ENCODE results near the gene SHISA9.
"Not testable (repeated sequence)": the region's sequence is repeated elsewhere in the genome, so short reads cannot be mapped to it uniquely, and the experiment has no call there.

Gene SHISA9

DNA sequence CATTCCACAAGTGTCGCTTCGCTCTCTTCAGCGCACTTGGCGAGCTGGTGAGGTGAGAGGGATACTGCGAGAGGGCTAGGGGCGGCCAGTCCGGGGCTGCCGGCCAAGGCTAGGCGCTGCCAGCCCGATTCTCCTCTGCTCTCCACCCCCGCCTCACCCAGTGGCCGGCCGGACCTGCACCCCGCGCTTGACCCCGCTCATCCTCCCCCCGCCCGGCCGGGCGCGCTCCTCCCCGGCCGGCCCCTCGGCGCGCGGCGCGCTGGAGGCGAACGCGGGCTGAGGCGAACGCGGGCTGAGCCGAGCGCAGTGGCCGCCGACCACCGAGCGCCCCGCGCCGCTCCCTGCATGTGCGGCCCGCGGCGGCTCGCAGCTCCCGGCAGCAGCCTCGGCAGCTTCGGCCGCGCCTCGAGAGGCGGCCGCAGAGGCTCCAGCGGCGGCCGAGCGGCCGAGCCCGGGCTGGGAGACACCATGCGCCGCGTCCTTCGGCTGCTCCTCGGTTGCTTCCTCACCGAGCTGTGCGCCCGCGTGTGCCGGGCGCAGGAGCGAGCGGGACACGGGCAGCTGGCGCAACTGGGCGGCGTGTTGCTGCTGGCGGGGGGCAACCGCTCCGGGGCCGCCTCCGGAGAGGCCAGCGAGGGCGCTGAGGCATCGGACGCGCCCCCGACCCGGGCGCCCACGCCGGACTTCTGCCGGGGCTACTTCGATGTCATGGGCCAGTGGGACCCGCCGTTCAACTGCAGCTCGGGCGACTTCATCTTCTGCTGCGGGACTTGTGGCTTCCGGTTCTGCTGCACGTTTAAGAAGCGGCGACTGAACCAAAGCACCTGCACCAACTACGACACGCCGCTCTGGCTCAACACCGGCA, at the start of gene SHISA9:
Gene SHISA9, plus strand, starts transcription at position 2 of the 865 bp plus-strand sequence.
- no peak for DNase-seq

DNA sequence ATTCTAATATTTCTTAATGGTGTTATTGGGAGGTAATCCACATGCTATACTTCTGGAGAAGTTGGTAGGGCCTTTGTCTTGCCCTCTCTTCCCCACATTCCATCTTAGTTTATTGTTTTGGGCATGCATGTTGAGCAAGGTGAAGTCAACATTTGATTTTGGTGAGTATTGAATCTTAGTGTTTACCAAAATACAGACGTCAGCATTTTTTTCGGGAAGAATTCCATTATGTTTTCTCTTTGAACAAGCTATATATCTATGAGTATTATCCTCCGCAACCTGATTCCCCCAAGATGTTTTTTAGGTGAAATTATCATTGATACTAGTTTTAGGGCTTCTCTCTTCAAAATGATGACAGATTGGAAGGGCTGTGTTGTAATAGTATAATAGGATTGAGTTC, 47.4 kb upstream of the SHISA9 start:
- DNase-seq, result no peak

DNA sequence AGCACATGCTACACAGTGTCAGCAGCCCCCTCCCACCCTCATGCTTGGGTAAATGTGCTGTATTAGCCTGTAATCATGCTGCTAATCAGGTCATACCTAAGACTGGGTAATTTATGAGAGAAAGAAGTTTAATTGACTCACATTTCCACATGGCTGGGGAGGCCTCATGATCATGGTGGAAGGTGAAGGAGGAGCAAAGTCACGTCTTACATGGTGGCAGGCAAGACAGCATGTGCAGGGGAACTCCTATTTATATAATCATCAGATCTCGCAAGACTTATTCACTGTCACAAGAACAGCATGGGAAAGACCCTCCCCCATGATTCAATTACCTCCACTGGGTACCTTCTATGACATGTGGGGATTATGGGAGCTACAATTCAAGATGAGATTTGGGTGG, 44.0 kb upstream of the SHISA9 start:
- not testable (repeated sequence) for DNase-seq

DNA sequence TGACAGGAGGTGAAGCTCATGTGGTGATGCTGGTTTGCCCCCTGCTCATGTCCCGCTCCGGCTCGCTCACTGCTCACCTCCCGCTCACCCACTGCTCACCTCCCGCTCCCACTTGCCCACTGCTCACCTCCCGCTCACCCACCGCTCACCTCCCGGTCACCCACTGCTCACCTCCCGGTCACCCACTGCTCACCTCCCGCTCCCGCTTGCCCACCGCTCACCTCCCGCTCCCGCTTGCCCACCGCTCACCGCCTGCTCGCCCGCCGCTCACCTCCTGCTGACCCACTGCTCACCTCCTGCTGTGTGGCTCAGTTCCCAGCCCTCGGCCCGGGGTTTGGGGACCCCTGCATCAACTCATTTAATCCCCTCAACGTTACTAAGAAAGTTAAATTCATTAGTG, 39.1 kb upstream of the SHISA9 start:
- DNase-seq, result no peak

DNA sequence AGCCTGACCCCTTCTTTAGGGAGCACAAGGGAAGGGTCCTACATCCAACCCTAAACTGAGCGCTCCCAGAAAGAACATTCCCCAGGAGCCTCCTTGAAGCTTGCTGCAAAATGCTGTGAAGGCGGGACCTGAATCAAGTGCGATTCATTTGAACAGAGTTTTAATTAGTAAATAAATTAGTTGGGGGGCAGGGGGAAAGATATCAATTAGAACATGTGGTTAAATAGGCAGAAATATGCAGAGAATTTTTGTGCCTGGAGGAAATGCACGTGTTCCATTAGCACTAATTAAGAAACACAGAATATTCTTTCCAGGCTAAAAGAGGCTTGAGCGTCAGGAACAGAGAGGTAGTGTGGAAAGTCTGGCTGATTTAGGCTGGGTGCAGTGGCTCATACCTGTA, 38.5 kb upstream of the SHISA9 start:
- DNase-seq, result no peak

DNA sequence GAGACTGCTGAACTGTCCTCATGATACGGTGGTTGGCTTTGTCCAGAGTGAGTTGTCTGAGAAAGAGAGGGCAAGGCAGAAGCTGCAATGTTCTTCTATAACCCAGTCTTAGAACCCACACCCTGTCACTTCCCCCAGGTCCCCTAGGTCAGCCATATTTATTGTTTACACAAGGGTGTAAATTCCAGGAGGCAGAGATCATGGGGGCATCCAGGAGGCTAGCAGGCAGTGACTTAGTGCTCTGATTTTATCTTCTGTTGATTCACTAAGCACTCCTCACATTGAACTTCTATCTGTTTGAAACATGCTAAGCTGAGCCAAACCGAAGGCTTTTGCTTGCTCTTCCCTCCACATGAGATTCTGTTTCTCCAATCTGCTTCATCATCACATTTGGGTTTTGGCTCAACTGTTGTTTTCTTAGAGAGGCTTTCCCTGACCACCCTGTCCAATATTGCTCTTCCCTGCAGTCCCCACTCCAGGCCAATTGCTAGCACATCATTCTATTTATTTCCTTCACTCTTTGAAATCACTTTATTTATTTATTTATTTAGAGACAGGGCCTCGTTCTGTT, 34.3 kb upstream of the SHISA9 start:
- no peak for DNase-seq

DNA sequence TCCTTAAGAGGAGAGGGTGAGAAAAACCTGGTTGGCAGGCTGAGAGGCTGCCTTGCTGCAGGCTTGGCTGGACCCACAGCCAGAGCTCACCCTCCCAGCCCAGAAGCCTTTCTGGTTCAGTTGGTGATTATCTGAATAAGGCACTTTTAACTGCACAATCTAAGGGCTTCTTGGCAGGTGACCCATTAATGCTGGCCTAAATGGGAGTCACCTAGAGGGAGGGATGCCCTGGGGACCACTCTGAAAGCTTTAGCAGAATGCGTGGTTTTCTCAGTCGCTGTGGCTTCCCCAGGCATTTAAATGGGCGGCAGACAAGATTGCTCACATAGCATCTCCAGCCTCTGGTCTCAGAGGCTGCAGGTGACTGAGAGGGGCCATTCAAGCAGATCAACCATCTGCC, 33.2 kb upstream of the SHISA9 start:
- peak; percentile 36 for DNase-seq

DNA sequence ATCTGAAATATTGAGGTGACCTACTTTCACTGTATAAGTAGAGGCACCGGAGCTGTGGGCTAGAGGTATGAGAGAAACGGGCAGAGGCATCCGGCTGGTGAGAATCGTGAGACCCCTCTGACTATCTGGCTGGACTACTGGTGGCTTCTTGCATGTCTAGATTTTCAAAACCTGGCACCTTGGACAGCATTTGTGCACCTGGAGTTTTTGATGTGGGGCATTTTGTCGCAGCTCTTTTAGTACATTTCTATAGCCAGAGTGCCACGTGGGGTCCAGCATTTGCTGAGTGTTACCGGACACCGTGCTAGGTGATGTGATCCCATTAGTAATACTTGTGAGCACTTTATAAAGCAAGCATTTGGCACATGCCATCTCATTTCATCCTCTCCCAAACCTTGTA, 32.6 kb upstream of the SHISA9 start:
- no peak for DNase-seq

DNA sequence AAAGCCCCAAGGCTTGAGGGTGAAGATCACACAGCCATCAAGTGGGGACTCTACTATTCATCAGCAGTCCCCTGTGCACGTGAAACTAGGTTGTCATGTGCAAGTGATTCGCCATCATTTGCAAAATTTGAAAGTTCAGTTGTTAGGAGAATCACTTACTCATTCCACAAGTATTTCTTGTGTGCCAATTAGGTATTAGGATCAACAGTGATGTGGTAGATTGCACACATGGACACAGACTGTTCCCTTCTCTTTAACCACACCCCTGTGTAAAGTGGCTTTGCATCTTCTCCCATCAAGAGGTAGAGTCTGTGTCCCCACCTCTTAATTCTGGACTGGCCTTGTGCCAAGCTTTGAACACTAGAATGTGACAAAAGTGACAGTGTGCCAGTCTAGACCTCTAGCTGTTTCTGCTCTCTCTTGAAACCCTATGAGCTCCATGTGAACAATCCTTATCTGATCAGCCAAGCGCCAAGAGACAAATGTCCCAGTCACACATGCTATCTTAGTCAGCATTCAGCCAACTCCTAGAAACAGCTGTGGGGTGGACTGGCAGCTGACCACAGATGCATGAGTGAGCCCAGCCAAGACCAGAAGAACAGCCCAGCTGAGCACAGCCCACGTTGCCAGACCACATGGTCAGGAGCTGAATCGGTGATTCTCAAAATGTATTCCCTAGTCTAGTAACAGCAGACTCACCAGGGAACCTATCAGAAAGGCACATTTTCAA, 31.5 kb upstream of the SHISA9 start:
- DNase-seq, result no peak

DNA sequence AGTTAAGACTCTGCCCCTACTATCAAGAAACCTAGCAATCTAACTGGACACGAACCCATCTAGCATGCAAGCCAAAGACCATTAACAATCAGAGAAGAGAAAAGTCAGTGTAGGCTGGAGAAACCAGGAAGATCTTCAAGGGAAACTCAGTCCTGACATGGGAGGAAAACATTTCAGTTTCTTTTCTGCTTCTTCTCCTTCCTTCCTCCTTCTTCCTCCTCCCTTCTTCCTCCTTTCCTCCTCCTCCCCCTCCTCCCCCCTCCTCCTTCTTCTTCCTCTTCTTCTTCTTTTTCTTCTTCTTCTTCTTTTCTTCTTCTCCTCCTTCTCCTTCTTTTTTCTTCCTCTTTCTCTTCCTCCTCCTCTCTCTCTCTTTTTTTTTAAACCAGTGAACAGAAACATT, 29.6 kb upstream of the SHISA9 start:
- no peak for DNase-seq

DNA sequence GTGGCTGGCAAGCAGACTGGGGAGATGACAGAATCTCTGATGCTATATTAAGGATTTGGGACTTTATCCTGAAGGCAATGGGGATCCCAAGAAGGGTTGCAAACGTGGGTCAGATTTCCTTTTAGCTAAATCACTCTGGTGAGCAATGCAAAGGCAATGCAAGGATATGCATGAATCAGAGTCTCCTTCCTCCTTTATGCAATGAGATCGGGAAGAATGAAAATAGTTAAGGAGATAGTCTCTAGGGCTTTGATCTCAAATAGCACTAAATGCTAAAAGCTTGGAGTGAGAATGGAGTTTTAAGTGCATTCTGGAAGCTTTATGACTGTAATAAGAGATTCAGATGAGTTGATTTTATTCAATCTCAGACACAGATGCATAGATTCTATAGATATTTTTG, 27.2 kb upstream of the SHISA9 start:
- no peak for DNase-seq

DNA sequence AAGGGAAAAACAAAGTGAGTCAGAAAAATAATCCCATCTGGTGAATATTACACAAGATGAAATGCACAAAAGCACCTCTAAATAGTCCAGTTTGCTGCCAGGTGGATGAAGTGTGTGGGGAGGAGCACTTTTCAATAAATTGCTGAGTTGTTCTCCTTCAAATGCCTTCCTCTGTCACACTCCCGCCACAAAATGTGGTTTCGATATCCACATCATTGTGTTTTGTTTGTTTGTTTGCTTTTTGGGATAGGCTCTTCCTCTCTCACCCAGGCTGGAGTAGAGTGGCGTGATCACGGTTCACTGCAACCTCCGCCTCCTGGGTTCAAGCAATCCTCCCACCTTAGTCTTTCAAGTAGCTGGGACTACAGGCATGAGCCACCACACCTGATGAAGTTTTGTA, 24.6 kb upstream of the SHISA9 start:
- DNase-seq, result peak; percentile 41

DNA sequence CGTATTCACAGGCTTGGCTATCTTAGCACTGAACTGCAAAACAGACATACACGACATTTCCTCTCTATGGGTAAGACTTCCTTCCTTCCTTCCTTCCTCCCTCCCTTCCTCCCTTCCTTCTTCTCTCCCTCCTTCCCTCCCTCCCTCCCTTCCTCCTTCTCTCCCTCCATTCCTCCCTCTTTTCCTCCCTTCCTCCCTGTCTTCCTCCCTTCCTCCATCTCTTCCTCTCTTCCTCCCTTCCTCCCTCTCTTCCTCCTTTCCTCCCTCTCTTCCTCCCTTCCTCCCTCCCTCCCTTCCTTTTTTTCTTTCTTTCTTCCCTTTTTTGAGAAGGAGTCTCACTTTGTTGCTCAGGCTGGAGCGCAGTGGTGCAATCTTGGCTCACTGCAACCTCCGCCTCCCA, 22.4 kb upstream of the SHISA9 start:
- no peak for DNase-seq

DNA sequence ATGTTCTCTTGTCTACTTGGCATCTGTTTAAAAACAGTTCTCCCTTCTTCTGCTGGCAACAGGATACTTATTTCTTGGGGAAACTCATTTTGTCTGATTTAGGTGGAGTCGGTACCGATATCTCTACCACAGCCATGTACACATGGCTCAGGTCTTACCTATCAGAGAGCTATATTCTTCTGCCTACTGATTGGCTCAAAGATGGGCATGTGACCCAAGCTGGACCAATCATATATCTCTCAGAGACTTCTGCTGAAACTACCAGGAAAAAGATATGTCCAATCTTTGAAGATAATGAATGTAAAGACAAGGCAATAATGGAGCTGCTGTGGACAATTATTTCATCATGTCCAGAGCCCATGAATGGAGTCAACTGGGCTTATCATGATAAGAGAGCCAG, 21.6 kb upstream of the SHISA9 start:
- DNase-seq, result no peak

DNA sequence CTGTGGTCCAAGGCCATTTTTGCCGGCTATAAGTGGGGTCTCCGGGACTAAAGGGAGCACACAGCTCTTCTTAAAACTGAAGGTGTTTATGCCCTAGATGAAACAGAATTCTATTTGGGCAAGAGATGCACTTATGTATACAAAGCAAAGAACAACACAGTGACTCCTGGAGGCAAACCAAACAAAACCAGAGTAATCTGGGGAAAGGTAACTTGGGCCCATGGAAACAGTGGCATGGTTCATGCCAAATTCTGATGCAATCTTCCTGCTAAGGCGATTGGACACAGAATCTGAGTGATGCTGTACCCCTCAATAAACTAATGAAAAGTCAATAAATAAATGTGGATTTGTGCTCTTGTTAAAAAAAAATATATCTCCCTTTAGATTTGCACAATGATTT, 20.2 kb upstream of the SHISA9 start:
- no peak for DNase-seq

DNA sequence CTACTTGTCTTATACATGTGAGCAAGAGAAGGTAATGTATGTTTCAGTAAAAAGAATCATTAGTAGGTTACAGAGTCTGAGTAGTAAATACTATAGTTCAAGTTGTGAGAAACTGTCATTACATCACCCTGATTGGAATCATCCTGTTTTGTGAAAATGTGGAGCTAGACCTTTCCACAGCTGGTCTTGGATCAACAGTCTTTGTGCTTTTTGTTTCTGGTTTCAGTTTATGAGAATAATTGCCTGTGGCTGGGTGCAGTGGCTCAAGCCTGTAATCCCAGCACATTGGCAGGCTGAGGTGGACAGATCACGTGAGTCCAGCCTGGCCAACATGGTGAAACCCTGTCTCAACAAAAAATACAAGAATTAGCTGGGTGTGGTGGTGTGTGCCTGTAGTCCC, 19.7 kb upstream of the SHISA9 start:
- DNase-seq, result no peak

DNA sequence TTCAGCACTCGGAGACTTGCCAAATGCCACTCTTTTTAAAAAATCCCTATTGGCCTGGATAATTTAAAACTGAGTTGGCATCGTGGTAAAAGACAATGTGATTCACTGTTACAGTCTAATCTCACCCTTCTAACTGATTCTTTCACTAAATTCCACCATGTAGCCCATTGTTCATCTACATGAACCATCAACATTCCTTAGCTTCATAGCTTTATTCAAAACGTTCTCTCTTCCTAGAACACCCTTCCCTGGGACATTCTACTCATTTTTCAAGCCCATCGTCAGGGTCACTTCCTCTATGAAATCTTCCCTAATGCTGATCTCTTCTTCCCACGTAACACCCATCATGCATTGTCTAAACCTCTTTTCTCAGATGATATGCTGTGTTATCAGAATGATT, 15.7 kb upstream of the SHISA9 start:
- no peak for DNase-seq

DNA sequence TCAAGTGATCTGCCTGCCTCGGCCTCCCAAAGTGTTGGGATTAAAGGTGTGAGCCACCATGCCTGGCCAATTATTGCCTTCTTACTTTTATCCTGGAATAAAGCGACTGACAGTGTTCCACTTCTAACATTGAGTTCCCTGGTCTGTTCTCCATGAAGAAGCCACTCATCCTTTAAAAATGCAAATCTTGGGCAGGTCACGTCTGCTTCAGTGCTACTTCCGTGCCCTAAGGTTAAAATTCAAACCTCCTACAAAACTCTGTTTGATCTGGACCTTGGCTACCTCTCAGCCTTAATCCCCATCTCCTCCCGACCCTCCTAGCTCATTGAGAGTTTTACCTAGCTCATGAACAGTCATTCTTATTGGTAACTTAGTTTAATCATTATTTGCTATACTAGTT, 9.6 kb upstream of the SHISA9 start:
- no peak for DNase-seq

DNA sequence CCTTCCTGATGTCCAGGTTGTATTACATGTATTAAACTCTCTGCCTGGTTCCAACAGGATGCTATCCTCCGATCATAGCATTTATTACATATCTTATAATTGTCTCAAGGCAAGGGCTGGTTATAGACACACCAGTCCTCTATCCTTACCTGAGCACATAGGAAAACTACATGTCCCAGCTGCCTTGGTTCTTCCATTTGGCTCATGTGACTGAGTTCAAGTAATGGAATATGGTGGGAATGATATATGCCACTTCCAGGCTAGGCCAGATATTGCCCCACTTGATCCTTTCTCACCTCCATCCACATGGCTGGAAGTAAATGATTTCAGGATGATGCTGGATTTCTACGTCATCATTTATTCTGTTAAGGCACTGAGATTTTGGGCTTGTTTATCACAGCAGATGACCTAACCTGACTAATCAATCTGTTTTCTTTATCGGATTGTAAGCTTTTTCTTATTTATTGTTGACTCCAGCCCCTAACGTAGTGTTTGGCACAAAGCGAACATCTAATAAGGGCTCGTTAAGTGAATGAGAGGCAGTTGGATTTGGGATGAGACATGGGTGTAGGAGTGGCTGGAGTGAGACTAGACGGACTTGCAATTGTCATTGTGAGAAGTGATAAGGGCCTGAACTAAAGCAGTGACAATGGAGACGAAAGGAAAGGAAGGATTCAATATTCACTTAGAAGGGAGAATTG, 8.2 kb upstream of the SHISA9 start:
- DNase-seq, result no peak

DNA sequence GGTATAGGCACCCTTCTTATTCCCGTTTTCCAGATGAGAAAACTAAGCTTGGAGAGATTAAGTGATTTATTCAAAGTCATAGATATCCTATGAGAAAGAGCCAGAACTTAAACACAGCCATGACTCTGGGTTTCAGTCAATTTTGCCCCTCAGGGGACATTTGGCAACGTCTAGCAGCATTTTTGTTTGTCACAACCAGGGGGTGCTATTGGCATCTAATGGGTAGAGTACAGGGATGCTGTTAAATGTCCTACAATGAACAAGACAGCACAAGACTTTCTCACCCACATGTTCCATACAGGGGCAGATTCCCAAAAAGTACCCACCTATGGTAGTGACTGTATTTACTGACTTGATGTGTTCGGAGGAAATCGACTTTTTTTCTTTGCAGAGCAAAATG, 4.8 kb upstream of the SHISA9 start:
- no peak for DNase-seq

DNA sequence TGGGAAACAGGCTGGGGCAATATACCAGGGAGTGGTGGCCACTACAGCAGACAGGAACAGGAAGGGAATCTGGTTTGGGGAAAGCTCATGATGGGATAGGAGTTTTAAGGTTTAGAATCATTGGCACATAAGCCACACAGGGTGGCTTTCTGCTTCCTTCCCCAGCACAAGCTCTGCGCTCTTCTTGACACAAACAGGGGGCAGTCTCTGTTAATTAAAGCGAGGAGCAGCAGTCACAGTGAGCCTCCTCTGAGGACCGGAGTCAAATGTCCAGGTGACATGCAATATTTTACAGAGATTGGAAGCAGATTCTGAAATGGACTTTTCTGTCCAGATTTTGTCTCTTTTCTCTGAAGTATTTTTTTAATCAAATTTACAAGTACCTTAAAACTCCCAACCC, 2.8 kb upstream of the SHISA9 start:
- no peak for DNase-seq

DNA sequence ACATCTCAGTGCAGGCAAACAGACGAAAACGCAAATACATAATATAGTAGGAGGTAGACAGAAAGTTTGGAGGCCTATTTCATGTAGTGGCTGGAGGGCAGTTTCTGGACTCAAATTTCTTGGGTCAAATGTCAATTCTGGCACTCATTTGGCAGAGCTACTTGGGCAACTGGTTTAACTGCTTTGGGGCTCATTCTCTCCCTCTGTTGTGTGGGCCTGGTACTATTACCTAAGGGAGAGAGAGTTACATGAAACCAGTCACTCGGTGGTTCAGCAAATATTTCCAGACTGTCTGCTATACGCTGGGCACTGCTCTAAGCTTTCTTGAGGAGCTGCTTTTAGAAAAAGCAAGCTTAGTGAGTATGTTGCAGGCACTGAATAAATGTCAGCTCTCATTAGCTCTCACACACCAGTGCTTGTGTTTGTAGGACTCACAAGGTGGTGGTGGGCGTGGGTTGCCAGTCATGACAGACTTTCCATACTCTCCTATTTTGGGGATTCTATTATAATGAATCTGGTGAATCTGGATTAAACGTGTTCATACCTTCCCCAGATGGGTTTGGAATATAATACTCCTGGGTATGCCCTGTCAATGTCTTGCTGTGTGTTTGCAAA, 1.8 kb upstream of the SHISA9 start:
- DNase-seq, result no peak

DNA sequence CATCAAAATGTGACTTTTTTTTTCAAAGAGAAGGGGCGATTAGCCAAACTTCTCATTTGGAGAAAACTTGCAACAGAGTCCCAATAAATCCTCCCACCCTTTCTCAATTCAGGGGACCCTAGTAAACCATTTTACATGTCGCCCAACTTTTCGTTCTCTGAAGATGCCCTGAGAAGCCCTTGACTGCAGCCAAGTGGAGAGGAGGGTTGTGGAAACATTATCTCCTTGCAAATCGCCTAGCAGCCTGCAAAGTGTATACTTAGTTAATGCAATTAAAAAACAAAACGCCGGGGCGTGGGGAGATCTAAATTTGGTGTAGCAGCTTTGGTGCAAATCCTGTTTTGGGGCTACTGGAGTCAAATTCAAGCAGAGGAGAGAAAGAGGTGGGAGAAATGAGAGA, 1.2 kb upstream of the SHISA9 start:
- no peak for DNase-seq

Data from NCI-H1436 treated with DMSO at 0.1 percent for 48 hours (cell line).